Tibial nerve (tissue), 3 donors: Measurements from ENCODE around the gene NECTIN1.

Source experiments
- POLR2A ChIP-seq, 2 donors: fragments of 450-650 bp; IDR thresholded peaks; one replicate each; pipeline ENCODE4 v1.6.1; 2017; ENCODE audit warnings: antibody characterized with exemption in 2 of 2, mild to moderate bottlenecking in 2 of 2, moderate library complexity in 2 of 2
- TF ChIP-seq, protein P1 (sequence below), 5 experiments: fragments of 200-600 bp in 3 of 5; fragments of 450-650 bp in 2 of 5; sonication (generic) in 3 of 5; IDR thresholded peaks; one replicate each; pipeline ENCODE4 v1.5.1; 2016 to 2019; ENCODE audit warnings: antibody characterized with exemption in 5 of 5, mild to moderate bottlenecking in 3 of 5, moderate library complexity in 2 of 5

DNA sequence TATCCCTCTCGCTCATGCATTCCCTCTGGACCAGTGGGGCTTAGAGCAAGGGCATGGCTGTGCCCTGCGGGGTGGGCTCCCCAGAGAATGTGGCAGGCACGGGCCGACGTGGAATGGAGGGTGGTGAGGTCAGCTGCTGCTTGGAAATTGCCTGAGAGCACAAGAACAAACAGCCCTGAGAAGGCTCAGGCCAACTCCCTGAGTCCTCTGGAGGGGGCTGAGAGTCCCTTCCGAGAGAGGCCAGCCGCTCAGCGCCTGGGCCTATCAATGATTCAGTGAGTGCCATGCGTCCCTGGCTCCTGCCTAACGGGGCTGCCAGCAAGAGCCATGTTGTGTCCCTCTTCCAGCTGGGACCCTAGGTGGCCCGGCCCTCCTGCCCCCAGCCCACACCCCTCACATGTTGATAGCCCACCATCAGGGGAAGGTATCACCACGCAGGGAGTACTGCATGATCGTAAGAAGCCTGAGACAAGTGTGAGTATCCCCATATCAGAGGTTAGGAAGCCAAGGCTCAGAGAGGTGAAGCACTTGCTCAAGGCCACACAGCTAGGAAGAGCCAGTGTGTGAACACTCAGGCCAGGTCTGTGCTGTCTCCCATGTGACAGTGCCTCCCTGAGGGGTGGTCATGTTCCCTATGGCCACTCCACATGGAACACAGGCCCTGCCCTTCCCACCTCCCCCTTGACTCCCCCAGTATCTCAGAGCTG, 55.8 kb downstream of the NECTIN1 start:
- no peak for TF ChIP-seq POLR2A (IDR thresholded peaks at IDR 0.05)
- TF ChIP-seq, protein P1, sequence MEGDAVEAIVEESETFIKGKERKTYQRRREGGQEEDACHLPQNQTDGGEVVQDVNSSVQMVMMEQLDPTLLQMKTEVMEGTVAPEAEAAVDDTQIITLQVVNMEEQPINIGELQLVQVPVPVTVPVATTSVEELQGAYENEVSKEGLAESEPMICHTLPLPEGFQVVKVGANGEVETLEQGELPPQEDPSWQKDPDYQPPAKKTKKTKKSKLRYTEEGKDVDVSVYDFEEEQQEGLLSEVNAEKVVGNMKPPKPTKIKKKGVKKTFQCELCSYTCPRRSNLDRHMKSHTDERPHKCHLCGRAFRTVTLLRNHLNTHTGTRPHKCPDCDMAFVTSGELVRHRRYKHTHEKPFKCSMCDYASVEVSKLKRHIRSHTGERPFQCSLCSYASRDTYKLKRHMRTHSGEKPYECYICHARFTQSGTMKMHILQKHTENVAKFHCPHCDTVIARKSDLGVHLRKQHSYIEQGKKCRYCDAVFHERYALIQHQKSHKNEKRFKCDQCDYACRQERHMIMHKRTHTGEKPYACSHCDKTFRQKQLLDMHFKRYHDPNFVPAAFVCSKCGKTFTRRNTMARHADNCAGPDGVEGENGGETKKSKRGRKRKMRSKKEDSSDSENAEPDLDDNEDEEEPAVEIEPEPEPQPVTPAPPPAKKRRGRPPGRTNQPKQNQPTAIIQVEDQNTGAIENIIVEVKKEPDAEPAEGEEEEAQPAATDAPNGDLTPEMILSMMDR (IDR thresholded peaks at IDR 0.05): no peak
